HG03565 (cell line): ENCODE results near the gene PIP.
"Not testable (repeated sequence)": the region's sequence is repeated elsewhere in the genome, so short reads cannot be mapped to it uniquely, and the experiment has no call there.

Experiments
- ATAC-seq: cut with Tn5 transposase; IDR thresholded peaks from one replicate; pipeline ENCODE4 v1.9.1; 2021; ENCODE audit warnings: mild to moderate bottlenecking, moderate library complexity; ENCODE audit not compliant: unreplicated experiment

Gene PIP, protein sequence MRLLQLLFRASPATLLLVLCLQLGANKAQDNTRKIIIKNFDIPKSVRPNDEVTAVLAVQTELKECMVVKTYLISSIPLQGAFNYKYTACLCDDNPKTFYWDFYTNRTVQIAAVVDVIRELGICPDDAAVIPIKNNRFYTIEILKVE

GRCh38 chr7:143131781-143132180 is at the start of gene PIP:
PIP (plus strand) TSS chr7:143132077; CDS start chr7:143132117, 40 bp downstream.
- no peak for ATAC-seq

DNA sequence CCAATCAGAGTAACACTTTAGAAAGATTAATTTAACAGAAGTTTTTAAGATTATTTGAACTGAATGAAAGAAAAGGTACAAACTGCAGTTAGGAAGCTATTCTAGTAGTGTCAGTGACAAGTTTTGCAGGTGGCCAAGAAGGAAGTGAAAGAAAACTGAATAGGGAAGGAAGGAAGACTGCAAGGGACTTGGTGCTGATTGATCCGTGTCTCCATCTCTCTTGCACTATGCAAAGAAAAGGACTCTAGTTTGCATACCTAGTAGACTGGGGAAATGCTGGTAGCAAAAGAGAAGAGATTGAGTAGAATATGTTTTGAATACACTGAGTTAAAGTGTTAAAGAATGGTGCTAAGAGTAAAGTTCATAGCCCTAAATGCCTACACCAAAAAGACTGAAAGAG is 46.8 kb upstream of the PIP start:
- no peak for ATAC-seq

GRCh38 chr7:143085610-143086009 is 46.3 kb upstream of the PIP start:
- not testable (repeated sequence) for ATAC-seq

DNA sequence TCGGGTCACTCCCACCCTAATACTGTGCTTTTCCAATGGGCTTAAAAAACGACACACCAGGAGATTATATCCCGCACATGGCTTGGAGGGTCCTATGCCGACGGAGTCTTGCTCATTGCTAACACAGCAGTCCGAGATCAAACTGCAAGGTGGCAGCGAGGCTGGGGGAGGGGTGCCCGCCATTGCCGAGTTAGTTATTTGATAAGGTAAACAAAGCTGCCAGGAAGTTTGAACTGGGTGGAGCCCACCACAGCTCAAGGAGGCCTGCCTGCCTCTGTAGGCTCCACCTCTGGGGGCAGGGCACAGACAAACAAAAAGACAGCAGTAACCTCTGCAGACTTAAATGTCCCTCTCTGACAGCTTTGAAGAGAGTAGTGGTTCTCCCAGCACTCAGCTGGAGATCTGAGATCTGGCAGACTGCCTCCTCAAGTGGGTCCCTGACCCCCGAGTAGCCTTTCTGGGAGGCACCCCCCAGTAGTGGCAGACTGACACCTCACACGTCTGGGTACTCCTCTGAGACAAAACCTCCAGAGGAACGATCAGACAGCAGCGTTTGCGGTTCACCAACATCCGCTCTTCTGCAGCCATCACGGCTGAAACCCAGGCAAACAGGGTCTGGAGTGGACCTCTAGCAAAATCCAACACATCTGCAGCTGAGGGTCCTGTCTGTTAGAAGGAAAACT is 43.2 kb upstream of the PIP start:
- ATAC-seq, result not testable (repeated sequence)

DNA sequence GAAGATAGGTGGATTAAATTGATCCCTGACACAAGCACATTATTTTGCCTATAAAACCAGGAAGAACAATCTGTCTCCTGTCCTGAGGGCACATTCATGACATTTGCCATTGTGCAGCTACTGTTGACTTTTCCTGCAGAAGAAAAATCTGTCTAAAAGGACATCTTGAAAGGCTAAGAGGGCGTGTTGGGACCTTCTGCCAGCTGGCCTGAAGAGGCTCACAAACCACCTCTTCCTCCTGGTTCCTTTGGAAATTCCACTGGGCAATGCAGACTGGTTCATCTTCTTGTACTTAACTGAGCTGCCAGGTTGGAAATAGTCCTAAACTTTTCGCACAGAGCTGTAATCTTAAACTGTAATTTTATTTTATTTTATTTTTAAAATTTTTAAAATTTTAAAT is 35.7 kb upstream of the PIP start:
- no peak for ATAC-seq

- not testable (repeated sequence) for ATAC-seq
Observed at GRCh38 chr7:143099579-143099978, 32.3 kb upstream of the PIP start.

DNA sequence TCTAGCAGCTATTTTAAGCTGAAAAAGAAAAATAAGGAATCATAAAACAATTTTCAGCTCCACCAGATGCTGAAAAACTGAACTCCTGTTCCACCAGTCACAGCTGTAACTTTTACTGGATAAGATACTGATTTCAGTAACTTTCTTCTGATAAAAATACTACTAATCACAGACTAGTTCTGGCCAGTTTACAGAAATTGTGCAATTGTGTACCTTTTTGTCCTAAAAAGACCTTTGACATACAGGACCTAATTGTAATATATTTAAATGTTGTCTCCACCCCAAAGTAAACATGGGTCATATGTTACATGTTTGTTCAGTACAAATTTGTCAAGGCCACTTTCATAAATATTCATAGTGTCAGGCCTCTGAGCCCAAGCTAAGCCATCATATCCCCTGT is 27.1 kb upstream of the PIP start:
- no peak for ATAC-seq

DNA sequence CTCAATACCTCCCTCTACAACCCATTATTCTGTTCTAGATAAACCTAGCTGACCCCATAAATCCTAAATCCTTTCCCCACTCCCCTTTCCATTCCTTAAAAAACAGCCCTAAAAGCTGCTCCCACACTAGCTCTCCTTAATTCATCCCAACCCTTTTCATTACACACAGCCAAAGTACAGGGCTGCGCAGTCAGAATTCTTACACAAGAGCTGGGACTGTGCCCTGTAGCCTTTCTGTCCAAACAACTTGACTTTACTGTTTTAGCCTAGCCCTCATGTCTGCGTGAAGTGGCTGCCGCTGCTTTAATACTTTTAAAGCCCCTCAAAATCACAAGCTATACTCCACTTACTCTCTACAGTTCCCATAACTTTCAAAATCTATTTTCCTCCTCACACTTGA is 23.9 kb upstream of the PIP start:
- ATAC-seq, result not testable (repeated sequence)

DNA sequence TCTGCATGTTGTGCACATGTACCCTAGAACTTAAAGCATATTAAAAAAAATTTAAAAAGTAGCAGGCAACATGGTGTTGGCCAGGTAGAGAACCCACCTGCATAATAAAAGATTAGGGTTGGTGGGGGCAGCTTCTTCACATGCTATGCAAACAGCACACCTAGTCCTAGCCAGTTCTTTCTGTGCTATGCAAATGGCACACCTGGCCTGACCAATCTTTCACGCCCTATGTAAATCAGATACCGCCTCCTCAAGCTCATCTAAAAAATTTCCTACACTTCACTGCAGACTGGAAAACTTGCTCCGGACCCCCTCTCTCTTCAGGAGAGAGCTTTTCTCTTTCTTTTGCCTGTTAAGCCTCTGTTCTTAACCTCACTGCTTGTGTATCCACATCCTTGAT is 14.5 kb upstream of the PIP start:
- ATAC-seq, result no peak

DNA sequence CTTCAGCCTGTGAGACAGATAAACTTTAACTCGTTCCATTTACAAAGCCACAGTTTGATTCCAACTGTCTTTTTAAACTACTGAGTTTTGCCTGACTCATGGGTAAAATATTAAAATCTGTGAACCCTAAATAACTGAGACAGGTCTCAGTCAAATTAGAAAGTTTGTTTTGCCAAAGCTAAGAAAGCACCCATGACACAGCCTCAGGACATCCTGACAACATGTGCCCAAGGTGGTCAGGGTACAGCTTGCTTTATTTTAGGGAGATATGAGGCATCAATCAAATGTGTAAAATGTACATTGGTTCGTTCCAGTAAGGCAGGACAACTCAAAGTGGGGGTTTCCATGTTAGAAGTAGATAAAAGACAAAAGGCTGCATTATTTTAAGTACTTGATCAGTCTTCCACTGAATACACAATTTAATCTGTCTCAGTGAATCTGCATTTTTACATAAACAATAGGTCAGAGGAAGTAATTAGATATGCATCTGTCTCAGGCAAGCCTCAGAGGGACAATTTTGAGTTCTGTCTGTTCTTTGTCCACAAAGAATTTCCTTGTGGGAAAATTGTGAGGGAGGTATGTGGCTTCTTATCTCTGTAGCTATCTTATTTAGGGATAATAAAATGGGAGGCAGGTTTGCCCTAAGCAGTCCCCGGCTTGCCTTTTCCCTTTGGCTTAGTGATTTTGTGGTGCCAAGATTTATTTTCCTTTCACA is 11.0 kb upstream of the PIP start:
- no peak for ATAC-seq

GRCh38 chr7:143123326-143123725 is 8.6 kb upstream of the PIP start:
- ATAC-seq, result not testable (repeated sequence)

DNA sequence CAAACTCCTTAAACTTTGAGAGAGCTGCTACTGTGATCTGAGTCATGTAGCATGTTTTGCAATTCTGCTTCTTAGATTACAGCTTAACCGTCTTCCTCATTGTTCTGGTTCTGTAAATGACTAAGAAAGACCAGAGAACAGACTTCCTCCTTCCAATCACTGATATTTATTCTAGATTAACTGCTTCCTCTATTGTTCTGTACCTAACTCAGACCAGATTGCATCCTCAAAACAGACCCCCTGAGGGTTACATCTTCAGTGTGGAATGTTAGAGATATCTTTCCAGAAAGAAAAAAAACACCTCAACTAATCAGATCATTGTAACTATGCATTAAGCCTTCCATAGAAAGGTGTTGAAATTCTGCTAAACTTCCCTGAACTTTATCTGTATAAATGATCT is 5.7 kb upstream of the PIP start:
- ATAC-seq, result no peak

- ATAC-seq, result no peak
Observed at GRCh38 chr7:143129051-143129450, 2.8 kb upstream of the PIP start.

GRCh38 chr7:143129477-143129876 is 2.4 kb upstream of the PIP start:
- ATAC-seq, result no peak

- no peak for ATAC-seq
Observed at GRCh38 chr7:143130541-143130940, 1.3 kb upstream of the PIP start.

- no peak for ATAC-seq
Observed at GRCh38 chr7:143147070-143147469, 15.2 kb downstream of the PIP start.

DNA sequence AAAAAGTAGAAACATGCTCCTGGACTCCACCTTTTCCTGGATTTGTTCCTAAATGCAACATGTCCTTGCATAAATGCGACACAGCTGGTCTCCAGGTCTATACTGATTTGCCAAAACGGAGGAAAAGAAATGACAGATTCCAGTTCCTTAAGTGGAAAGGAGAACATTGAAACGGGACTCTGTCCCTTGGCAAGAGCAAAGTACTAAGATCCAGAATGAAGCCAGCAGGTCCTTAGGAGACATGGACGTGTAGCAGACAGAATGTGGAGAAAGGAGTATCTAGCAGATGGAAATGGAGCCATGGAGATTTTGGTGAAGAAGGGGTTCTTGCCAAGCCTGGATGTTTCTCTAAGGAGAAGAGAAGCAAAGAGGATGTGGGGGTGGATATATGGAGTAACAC is 16.2 kb downstream of the PIP start:
- no peak for ATAC-seq

GRCh38 chr7:143148651-143149050 is 16.8 kb downstream of the PIP start:
- ATAC-seq, result no peak

DNA sequence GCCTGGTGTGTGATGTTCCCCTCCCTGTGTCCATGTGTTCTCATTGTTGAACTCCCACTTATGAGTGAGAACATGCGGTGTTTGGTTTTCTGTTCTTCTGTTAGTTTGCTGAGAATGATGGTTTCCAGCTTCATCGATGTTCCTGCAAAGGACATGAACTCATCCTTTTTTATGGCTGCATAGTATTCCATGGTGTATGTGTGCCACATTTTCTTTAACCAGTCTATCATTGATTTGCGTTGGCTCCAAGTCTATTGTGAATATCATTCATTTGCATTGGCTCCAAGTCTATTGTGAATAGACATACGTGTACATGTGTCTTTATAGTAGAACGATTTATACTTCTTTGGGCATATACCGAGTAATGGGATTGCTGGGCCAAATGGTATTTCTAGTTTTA is 18.8 kb downstream of the PIP start:
- not testable (repeated sequence) for ATAC-seq

- not testable (repeated sequence) for ATAC-seq
Observed at GRCh38 chr7:143158617-143159016, 26.7 kb downstream of the PIP start.

DNA sequence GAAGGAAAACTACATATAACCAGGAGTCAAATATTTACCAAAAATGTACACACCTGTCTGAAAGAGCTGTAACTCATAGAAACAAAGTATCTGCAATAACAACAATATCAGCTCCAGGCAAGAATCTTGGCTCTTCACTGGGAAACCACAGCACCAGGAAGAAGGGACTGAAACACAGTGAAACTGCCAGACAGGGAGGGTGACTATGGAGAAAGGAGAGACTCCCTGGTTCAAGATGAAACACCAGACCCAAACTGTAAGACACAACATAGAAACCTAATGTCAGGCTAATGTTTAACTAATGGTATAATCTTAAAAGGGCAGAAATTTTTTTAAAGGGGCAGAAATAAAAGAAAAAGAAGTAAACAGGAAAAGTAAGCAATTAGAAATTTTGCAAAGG is 39.8 kb downstream of the PIP start:
- ATAC-seq, result no peak

DNA sequence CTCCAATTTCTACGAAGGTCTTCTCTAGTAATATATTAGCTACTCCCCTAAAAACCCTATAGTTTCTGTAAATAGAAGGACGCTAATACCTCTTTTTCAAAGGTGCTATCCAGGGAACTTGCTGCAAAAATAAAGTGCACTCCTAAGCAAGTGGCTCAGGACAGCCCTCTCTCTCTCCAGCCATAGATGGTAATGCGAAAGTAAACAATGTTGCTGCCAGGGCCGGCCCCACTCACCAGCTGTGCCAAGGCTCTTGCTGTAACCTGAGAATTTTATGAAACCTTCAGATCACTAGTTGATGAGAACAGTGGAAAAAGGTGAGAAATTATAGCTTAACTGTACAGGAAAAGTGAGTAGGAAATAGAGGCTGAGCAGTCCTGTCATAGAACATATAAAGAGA is 40.5 kb downstream of the PIP start:
- no peak for ATAC-seq
